H1 (cell line): Measurements from ENCODE around the gene TNIK. TPM values are rescaled to one million over a fixed set of nuclear protein-coding genes. Genes with fewer than 3 reads are reported as not detected.

Source experiments
- CTBP2 ChIP-seq: IDR thresholded peaks from 2 replicates; pipeline ENCODE4 v1.7.0; 2011; ENCODE audit warnings: borderline replicate concordance, mild to moderate bottlenecking, moderate library complexity, mixed read lengths, low read length; ENCODE audit not compliant: insufficient read depth, insufficient read length
- EZH2 ChIP-seq: fragments of 200-600 bp; sonication (generic); IDR thresholded peaks from 2 replicates; pipeline ENCODE4 v1.7.1; 2012; ENCODE audit warnings: low read depth, mild to moderate bottlenecking, moderate library complexity, low read length, inconsistent platforms; ENCODE audit not compliant: severe bottlenecking
- SIRT6 ChIP-seq: IDR thresholded peaks from one replicate; pipeline ENCODE4 v1.7.1; 2012; ENCODE audit warnings: low read length, inconsistent platforms
- polyA plus RNA-seq, 7 experiments: library from polyadenylated mRNA; depleted of rRNA in 3 of 7; stranded (reverse) in 5 of 7; unstranded in 2 of 7; fragments of >200 nt in 5 of 7; fragments of 200-250 nt in 2 of 7; gene quantifications; 1 replicate in 5 of 7; 2 replicates in 1 of 7; 4 replicates in 1 of 7; pipeline versions ENCODE4 v1.2.1 to v1.2.3, GENCODE V29; 2011 to 2013; ENCODE audit warnings: missing spikeins in 2 of 7, mixed read lengths in 2 of 7
- total RNA-seq: library from RNA; stranded (reverse); fragmentation: NEBNext Ultra II Directional; extraction: Animal tissue kit (Norgen Biotek cat#: 25700); gene quantifications from 2 replicates; pipeline ENCODE4 v1.2.1, GENCODE V29; 2021

TNIK gene
- total and polyA plus RNA-seq, 2 of the 8 experiments (the other 6 are each of a cell fraction or from before 2014, with no cell fraction given): 7.4 to 42.0 TPM

DNA sequence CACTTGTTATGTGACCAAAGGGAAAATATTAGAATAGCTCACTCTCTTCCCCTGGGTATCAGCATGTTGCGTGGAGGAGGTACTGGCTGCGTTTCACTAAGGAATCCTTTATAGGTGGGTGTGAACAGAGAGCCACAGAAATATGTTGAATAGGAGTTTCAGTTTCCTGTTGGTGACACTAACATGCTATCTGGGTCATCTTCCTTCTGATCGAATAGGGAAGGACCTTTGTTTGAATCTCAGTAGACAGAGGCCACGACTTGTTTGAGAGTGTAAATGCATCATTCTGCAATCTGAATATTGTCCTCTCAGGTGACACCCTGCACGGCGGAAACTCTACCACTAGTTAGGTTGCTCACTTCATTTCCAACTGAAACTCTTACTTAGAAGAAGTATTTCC lies 275.8 kb downstream of the TNIK start (continued):
- no peak for TF ChIP-seq CTBP2
- no peak for TF ChIP-seq EZH2
- no peak for TF ChIP-seq SIRT6
